ENCODE results near the gene ABI3BP.

- TF ChIP-seq CTCF (IDR thresholded peaks at IDR 0.05 in 2 of 3, conservative IDR thresholded peaks at IDR 0.05 in 1 of 3; ENCODE audit: borderline replicate concordance in 1 of 3, insufficient read depth in 1 of 3, low read depth in 2 of 3, low read length in 2 of 3) (no peak), CEBPB (IDR thresholded peaks at IDR 0.05; ENCODE audit: low read depth) (no peak), POLR2A (IDR thresholded peaks at IDR 0.05; ENCODE audit: borderline replicate concordance, extremely low read depth, insufficient read depth, insufficient read length) (no peak), JUND (IDR thresholded peaks at IDR 0.05) (no peak), POLR2AphosphoS5 (IDR thresholded peaks at IDR 0.05; ENCODE audit: low read depth, low read length) (no peak)
- TF ChIP-seq, protein P1, sequence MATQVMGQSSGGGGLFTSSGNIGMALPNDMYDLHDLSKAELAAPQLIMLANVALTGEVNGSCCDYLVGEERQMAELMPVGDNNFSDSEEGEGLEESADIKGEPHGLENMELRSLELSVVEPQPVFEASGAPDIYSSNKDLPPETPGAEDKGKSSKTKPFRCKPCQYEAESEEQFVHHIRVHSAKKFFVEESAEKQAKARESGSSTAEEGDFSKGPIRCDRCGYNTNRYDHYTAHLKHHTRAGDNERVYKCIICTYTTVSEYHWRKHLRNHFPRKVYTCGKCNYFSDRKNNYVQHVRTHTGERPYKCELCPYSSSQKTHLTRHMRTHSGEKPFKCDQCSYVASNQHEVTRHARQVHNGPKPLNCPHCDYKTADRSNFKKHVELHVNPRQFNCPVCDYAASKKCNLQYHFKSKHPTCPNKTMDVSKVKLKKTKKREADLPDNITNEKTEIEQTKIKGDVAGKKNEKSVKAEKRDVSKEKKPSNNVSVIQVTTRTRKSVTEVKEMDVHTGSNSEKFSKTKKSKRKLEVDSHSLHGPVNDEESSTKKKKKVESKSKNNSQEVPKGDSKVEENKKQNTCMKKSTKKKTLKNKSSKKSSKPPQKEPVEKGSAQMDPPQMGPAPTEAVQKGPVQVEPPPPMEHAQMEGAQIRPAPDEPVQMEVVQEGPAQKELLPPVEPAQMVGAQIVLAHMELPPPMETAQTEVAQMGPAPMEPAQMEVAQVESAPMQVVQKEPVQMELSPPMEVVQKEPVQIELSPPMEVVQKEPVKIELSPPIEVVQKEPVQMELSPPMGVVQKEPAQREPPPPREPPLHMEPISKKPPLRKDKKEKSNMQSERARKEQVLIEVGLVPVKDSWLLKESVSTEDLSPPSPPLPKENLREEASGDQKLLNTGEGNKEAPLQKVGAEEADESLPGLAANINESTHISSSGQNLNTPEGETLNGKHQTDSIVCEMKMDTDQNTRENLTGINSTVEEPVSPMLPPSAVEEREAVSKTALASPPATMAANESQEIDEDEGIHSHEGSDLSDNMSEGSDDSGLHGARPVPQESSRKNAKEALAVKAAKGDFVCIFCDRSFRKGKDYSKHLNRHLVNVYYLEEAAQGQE (IDR thresholded peaks at IDR 0.05; ENCODE audit: low read depth), result no peak
Measured at GRCh38 chr3:100900671-100901335, 92.4 kb downstream of the ABI3BP start.
